Effector CD8-positive, alpha-beta T cell (primary cell): Measurements from ENCODE around the gene PRDM13.
A peak's percentile ranks its signal among the peaks of the same experiment; 100 is the strongest.
"Not testable (repeated sequence)": the region's sequence is repeated elsewhere in the genome, so short reads cannot be mapped to it uniquely, and the experiment has no call there.

Experiments used
- DNase-seq: peaks from one replicate; lab custom pipeline; 2025; lab: John Stamatoyannopoulos, UW
- total RNA-seq, 4 experiments: gene quantifications; one replicate each; lab custom pipeline; 2026; lab: John Stamatoyannopoulos, UW

The PRDM13 gene
- 0 to 0.19 (median 0) reads per million in 4 experiments for total RNA-seq

GRCh38 chr6:99606656-99607415 is at the start of gene PRDM13:
PRDM13 (plus strand) TSS chr6:99606833; CDS start chr6:99607035, 202 bp downstream.
- no peak for DNase-seq

GRCh38 chr6:99559057-99559456 is 47.6 kb upstream of the PRDM13 start:
- no peak for DNase-seq

- no peak for DNase-seq
Measured at GRCh38 chr6:99560668-99561067, 46.0 kb upstream of the PRDM13 start.

GRCh38 chr6:99563056-99563723 is 43.4 kb upstream of the PRDM13 start:
- no peak for DNase-seq

GRCh38 chr6:99568103-99568933 is 38.3 kb upstream of the PRDM13 start, which contains the start of gene CCNC:
CCNC (minus strand) TSS chr6:99568660; CDS start chr6:99568527, 133 bp downstream.
- peak; percentile 77 for DNase-seq

GRCh38 chr6:99573980-99574617 is 32.5 kb upstream of the PRDM13 start:
- DNase-seq: no peak

- DNase-seq: no peak
Measured at GRCh38 chr6:99575544-99576227, 30.9 kb upstream of the PRDM13 start.

GRCh38 chr6:99579781-99580180 is 26.9 kb upstream of the PRDM13 start:
- DNase-seq: no peak

GRCh38 chr6:99587792-99588191 is 18.8 kb upstream of the PRDM13 start:
- no peak for DNase-seq

- DNase-seq: peak; percentile 19
Measured at GRCh38 chr6:99588618-99589289, 17.9 kb upstream of the PRDM13 start.

GRCh38 chr6:99589290-99589672 is 17.4 kb upstream of the PRDM13 start:
- no peak for DNase-seq

GRCh38 chr6:99589907-99590493 is 16.6 kb upstream of the PRDM13 start:
- no peak for DNase-seq

- DNase-seq: no peak
Measured at GRCh38 chr6:99590728-99591672, 15.6 kb upstream of the PRDM13 start.

- no peak for DNase-seq
Measured at GRCh38 chr6:99591673-99592364, 14.8 kb upstream of the PRDM13 start.

GRCh38 chr6:99592900-99593299 is 13.7 kb upstream of the PRDM13 start:
- DNase-seq: no peak

- not testable (repeated sequence) for DNase-seq
Measured at GRCh38 chr6:99594696-99595095, 11.9 kb upstream of the PRDM13 start.

GRCh38 chr6:99602520-99603420 is 3.9 kb upstream of the PRDM13 start:
- DNase-seq: no peak
